Activated CD8-positive, alpha-beta T cell treated with anti-CD3 and anti-CD28 coated beads for 36 hours (primary cell): ENCODE measurements around the gene ADARB2. TPM values are rescaled to one million over a fixed set of nuclear protein-coding genes. Genes with fewer than 3 reads are reported as not detected.

ENCODE experiments used
- ATAC-seq: fragments of 200-7000 bp; cut with Tn5 transposase; one replicate; pipeline ENCODE4 v1.10.0; 2021; ENCODE audit warnings: mild to moderate bottlenecking, moderate library complexity
- CTCF ChIA-PET: fragments of 350-600 bp; sonication (Branson Sonifier 250); formaldehyde crosslinking; loops from one replicate; lab custom pipeline; 2021; ENCODE audit warnings: antibody characterized with exemption; lab: Charles Lee
- POLR2A ChIA-PET: fragments of 350-600 bp; sonication (Branson Sonifier 250); formaldehyde crosslinking; loops from one replicate; lab custom pipeline; 2021; ENCODE audit warnings: antibody characterized with exemption; lab: Charles Lee
- DNase-seq: peaks from one replicate; pipeline ENCODE4 v3.0.0-alpha.2; 2020
- H3K27ac Mint-ChIP-seq: one replicate; pipeline ENCODE4 v1.8.0; 2021; ENCODE audit warnings: mild to moderate bottlenecking, mixed read lengths
- H3K27me3 Mint-ChIP-seq: one replicate; pipeline ENCODE4 v1.8.0; 2021; ENCODE audit warnings: mixed read lengths
- H3K36me3 Mint-ChIP-seq: one replicate; pipeline ENCODE4 v1.8.0; 2021; ENCODE audit warnings: low read depth, mixed read lengths
- H3K4me1 Mint-ChIP-seq: one replicate; pipeline ENCODE4 v1.8.0; 2021; ENCODE audit warnings: low read depth, mixed read lengths
- H3K4me3 Mint-ChIP-seq: one replicate; pipeline ENCODE4 v1.8.0; 2021; ENCODE audit warnings: mild to moderate bottlenecking, moderate library complexity, mixed read lengths
- H3K9me3 Mint-ChIP-seq: one replicate; pipeline ENCODE4 v1.8.0; 2021; ENCODE audit warnings: mixed read lengths
- intact Hi-C: fragments of 100-400 bp; cut with micrococcal nuclease; formaldehyde crosslinking; loops from one replicate; pipeline ENCODE4 v1.10.0; 2022
- total RNA-seq, 2 experiments: library from RNA; stranded (reverse); gene quantifications; one replicate each; pipeline ENCODE4 v1.2.3, GENCODE V29; 2021
- TF ChIP-seq, protein P1 (sequence below): fragments of 200-600 bp; IDR thresholded peaks from one replicate; pipeline ENCODE4 v1.8.0; 2022; ENCODE audit warnings: antibody characterized with exemption, mild to moderate bottlenecking

Gene ADARB2
- total RNA-seq, 2 experiments from 2014 or later: 1.3 to 1.6 TPM

DNA sequence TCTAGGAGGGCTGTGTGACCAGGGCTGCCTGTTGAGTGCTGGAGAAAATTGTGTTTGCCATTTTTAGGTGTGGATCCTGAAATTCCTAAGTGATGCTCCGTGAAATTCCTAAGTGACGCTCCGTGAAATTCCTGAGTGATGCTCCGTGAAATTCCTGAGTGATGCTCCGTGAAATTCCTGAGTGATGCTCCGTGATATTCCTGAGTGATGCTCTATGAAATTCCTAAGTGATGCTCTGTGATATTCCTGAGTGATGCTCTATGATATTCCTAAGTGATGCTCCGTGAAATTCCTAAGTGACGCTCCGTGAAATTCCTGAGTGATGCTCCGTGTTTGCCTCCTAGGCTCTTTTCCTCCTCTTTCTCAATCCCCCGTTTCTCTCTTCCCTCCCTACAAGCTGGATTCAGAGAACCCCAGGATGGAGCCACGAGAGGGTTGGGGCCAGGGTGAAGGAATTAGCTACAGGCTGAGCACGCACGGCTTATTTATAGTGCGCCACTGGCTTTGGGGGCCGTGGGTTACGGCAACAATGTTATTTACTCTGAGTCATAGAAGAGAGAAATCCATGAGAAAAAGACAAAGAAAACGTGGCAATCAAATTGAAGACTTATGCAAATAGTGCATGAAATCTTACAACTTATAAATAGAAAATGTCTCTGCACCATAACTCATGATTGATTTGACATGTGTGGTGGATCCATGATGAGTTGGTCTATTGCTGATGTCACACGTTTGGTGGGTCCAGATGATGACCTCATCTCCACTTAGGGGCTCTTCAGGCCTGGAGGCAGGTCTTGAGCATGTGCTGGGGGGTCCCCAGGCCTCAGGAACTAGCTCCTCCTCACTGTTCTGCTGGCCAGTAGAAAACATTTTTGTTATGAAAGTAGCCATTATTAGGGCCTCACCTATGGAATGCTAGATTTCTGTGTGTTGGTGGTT lies 456.6 kb downstream of the ADARB2 start:
- DNase-seq: no peak
- Mint-ChIP-seq H3K4me1 (no peaks in the 10 kb centered on the region), H3K9me3 (no peaks in the 10 kb centered on the region), H3K27ac (no peak overlapping the region), H3K36me3 (no peaks in the 10 kb centered on the region), H3K4me3 (no peak overlapping the region), H3K27me3 (peaks cover 6% of the 10 kb centered on the region)
- ChIA-PET POLR2A (interaction anchor here (1.0 kb wide), 1 partner anchor 17 kb away, joined by 3 read pairs; no protein-coding TSS in a partner anchor), CTCF (no interaction called here)
- intact Hi-C loops: no loop called here
- TF ChIP-seq, protein P1, sequence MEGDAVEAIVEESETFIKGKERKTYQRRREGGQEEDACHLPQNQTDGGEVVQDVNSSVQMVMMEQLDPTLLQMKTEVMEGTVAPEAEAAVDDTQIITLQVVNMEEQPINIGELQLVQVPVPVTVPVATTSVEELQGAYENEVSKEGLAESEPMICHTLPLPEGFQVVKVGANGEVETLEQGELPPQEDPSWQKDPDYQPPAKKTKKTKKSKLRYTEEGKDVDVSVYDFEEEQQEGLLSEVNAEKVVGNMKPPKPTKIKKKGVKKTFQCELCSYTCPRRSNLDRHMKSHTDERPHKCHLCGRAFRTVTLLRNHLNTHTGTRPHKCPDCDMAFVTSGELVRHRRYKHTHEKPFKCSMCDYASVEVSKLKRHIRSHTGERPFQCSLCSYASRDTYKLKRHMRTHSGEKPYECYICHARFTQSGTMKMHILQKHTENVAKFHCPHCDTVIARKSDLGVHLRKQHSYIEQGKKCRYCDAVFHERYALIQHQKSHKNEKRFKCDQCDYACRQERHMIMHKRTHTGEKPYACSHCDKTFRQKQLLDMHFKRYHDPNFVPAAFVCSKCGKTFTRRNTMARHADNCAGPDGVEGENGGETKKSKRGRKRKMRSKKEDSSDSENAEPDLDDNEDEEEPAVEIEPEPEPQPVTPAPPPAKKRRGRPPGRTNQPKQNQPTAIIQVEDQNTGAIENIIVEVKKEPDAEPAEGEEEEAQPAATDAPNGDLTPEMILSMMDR: no peak
- ATAC-seq: no peak

DNA sequence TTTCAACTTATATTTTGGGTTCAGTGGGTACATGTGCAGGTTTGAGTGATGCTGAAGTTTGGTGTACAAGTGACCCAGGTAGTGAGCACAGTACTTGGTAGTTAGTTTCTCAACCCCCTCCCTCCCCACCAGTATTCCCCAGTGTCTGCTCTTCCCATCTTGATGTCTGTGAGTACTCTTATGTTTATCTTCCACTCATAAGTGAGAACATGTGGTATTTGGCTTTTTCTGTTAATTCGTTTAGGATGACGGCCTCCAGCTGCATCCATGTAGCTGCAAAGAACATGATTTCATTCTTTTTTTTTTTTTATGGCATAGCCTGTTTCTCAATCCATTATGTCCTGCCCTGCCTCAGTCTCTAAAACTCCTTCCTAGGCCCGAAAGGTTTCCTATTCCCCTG lies 459.0 kb downstream of the ADARB2 start:
- H3K36me3 Mint-ChIP-seq: no peaks in the 10 kb centered on the region
- DNase-seq (no peak), ATAC-seq (no peak)
- H3K27me3 Mint-ChIP-seq: peaks cover 6% of the 10 kb centered on the region
- intact Hi-C loops: no loop called here
- no peaks in the 10 kb centered on the region for H3K4me1 Mint-ChIP-seq
- POLR2A ChIA-PET: no interaction called here
- H3K4me3 Mint-ChIP-seq: no peak overlapping the region
- TF ChIP-seq, protein P1: no peak
- no peaks in the 10 kb centered on the region for H3K9me3 Mint-ChIP-seq
- no peak overlapping the region for H3K27ac Mint-ChIP-seq
- CTCF ChIA-PET: no interaction called here

DNA sequence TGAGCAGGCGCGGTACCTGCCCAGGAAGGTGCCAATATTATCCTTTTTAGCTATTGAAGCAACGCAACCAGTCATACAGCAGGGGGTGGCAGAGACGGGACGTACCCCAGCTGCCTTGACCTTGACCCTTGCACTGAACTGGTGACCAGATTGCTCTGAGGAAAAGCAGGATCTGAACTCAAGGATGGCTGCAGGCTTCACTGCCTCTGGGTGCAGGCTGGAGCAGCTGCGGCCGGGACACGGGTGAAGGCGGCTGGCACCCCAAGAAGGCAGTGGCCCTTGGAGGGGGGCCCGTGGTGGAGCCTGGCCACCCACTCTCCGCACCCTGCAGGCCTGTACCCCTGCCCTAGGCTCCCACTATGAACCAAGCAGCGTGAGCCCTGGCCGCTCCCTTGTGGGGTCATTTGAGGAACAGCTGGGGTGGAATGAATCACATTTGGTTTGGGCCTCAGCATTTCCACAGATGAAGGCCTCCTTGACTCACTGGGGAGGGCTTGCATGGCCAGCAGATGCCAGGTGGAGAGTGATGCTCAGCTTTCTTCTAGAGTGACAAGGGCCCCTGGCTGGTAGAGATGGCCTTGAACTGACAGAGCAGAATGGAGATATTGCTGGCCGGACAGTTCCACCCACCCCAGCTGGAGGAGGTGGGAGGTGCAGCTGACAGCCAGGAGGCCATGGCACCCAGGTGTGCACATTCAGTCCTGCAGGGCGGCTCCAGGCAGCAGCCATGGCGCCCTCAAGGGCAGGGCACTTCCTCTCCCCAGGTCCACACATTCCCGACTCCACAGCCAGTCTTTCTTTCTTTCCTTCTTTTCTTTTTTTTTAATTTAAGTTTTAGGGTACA lies 462.4 kb downstream of the ADARB2 start:
- TF ChIP-seq, protein P1: no peak
- Mint-ChIP-seq H3K4me3 (no peak overlapping the region), H3K36me3 (no peaks in the 10 kb centered on the region), H3K4me1 (no peaks in the 10 kb centered on the region), H3K27me3 (no peaks in the 10 kb centered on the region), H3K27ac (no peak overlapping the region), H3K9me3 (no peaks in the 10 kb centered on the region)
- intact Hi-C loops: no loop called here
- ATAC-seq (no peak), DNase-seq (no peak)
- CTCF ChIA-PET: interaction anchor here (1.0 to 1.1 kb wide), 2 partner anchors 11 to 145 kb away, joined by 3 read pairs; no protein-coding TSS in a partner anchor
- POLR2A ChIA-PET: no interaction called here

DNA sequence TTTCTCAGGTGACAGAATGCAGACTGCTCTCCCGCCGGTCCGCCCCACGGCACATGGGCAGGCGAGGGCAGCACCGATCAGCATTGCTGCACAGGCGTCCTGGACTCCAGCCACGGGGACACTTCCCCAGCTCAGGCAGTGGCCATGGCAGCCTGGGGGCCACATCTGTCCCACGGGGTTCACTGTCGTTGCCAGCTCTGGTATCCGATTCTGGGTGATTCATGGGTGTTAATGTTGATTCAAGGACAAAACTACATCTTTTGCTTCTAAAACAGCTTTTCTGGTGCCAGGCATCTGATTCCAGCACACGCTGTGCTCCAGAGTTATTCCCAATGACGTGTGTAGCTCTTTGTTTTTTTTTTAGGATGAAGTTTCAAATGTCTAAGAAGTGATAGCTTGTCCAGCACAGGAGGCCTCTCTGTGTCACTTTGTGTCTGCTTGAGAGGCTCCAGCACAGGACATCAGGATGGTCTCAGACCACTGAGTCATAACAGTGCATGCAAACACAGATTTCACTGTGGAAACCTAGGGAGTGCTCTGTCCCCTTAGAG lies 463.1 kb downstream of the ADARB2 start:
- Mint-ChIP-seq H3K27me3 (no peaks in the 10 kb centered on the region), H3K36me3 (no peaks in the 10 kb centered on the region), H3K9me3 (no peaks in the 10 kb centered on the region), H3K4me3 (no peak overlapping the region), H3K27ac (no peak overlapping the region), H3K4me1 (no peaks in the 10 kb centered on the region)
- TF ChIP-seq, protein P1: no peak
- ATAC-seq: no peak
- DNase-seq: no peak
- ChIA-PET POLR2A (no interaction called here), CTCF (interaction anchor here (1.0 to 1.1 kb wide), 2 partner anchors 12 to 146 kb away, joined by 3 read pairs; no protein-coding TSS in a partner anchor)
- intact Hi-C loops: no loop called here
